ENCODE data around the gene GRIK4.
A peak's percentile ranks its signal among the peaks of the same experiment; 100 is the strongest.

GRIK4 gene

DNA sequence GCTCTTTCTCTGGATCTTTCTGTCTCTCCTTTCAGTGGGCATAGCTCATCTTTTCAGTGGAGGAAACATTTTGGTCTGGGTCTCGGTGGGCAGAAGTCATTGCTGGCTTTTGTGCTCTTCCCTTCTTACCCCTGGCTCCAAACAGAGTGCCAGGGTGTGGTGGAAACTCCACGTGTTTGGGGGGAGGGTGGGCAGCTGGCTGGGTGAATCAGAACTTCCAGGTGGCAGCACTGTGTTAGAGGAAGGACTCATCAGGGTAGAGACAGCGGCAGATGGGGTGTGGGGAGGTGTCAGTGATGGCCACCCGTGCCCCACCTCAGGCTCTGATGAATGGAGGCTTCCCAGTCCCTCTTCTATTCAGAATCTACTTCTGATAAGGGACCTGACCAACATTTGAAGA is 114.0 kb downstream of the GRIK4 start:
- no peak for TF ChIP-seq POLR2AphosphoS5 (IDR thresholded peaks at IDR 0.05; ENCODE audit: low read depth, low read length)
- no peak for TF ChIP-seq POLR2A (IDR thresholded peaks at IDR 0.05; ENCODE audit: low read depth, low read length)
- TF ChIP-seq TAF1 (IDR thresholded peaks at IDR 0.05; ENCODE audit: borderline replicate concordance, low read depth, low read length) = no peak
- FAIRE-seq (no peak), DNase-seq (ENCODE audit: insufficient read length) (no peak)

DNA sequence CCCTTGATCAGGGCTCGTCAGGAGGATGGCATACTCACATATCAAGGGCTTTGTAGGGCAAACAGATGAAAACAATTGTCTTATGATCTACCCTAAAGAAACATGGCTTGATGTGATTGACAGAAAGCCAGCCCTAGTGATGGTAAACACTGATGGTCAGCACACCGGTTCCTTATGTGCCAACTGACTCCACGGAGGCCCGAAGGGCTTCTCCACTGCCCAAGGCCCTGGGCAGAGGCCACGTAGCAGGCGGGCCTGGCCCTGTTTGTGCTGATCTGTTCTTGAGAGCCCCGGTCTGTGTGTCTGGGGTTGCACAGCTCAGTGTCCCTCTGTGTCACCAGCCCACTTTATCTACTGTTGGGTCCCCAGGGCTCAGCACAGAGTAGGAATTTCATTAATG is 115.2 kb downstream of the GRIK4 start:
- DNase-seq (ENCODE audit: insufficient read length) = no peak
- no peak for FAIRE-seq
- no peak for TF ChIP-seq TAF1 (IDR thresholded peaks at IDR 0.05; ENCODE audit: borderline replicate concordance, low read depth, low read length)
- TF ChIP-seq POLR2AphosphoS5 (IDR thresholded peaks at IDR 0.05; ENCODE audit: low read depth, low read length) = no peak
- no peak for TF ChIP-seq POLR2A (IDR thresholded peaks at IDR 0.05; ENCODE audit: low read depth, low read length)

DNA sequence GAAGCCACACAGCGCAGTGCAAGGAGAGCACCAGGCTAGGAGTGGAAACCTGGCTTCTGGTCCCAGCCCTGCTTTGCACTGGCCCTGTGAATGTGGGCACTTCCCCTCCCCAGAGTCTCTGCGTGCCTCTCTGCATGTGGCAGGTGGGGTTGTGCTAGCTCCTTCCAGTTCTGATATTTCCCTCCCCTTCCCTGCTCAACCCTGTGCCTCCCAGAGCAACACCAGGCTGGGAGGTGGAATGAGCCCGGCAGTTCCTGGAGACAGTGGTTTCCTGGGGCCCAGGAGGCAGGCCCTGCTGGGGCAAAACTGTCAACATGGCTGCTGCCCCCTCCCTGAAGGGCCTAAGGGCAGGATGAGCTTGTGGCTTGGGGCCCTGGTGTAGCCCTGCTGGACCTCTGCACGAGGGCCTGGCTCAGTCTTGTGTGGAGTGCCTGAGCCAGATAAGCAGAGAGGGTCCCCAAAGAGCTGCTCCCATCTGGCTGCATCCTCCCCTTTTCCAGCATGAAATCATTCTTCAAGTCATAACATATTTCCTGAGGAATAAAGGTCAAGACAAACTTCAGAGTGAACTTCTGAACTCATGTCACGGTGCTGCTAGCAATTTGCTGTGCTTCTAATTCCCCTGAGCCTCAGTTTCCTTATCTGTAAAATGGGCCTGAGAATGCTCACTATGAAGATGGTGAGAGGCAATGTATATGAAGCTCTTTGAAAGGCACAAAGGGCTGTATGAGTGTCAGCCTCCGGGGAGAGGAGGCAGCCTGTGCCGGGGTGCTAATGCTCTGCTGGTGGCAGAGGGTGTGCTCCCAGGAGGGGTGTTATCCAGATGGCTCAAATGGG is 116.0 kb downstream of the GRIK4 start:
- DNase-seq (ENCODE audit: insufficient read length) = no peak
- no peak for TF ChIP-seq POLR2AphosphoS5 (IDR thresholded peaks at IDR 0.05; ENCODE audit: low read depth, low read length)
- no peak for TF ChIP-seq TAF1 (IDR thresholded peaks at IDR 0.05; ENCODE audit: borderline replicate concordance, low read depth, low read length)
- no peak for FAIRE-seq

DNA sequence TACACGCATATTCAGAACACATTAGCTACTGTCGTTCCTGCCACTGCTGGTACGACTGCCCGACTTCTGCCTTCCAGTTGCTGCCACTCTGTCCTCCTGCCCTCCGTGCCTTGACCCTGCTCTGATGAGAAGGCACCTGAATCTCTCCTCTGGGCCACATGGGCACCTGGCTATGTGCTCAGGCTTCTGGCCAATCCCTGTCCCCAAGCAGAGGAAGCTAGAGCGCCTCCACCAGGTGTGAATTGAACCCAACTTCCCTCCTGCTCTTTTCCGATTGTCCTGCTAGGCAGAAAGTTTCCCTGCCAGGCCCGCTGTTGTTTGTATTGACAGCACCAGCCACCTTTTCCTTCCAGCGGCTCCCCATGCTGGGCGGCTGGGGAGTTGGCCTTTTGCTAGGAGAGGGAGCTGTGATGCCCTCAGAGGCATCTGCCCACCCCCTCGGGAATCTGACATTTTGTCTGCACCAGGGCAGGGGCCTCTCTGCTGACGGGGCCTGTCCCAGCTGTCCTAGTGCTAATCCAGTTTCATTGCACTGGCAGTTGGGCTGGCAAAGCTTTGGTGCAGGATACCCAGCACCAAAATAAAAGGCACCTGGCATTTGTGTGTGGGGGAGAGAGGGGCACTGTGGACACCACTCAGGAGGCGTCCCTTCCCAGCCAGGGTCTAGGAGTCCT is 118.0 kb downstream of the GRIK4 start:
- no peak for DNase-seq (ENCODE audit: insufficient read length)
- peak; percentile 40 for FAIRE-seq
- no peak for TF ChIP-seq POLR2A (IDR thresholded peaks at IDR 0.05; ENCODE audit: low read depth, low read length)
- no peak for TF ChIP-seq POLR2AphosphoS5 (IDR thresholded peaks at IDR 0.05; ENCODE audit: low read depth, low read length)
- TF ChIP-seq TAF1 (IDR thresholded peaks at IDR 0.05; ENCODE audit: borderline replicate concordance, low read depth, low read length) = no peak

DNA sequence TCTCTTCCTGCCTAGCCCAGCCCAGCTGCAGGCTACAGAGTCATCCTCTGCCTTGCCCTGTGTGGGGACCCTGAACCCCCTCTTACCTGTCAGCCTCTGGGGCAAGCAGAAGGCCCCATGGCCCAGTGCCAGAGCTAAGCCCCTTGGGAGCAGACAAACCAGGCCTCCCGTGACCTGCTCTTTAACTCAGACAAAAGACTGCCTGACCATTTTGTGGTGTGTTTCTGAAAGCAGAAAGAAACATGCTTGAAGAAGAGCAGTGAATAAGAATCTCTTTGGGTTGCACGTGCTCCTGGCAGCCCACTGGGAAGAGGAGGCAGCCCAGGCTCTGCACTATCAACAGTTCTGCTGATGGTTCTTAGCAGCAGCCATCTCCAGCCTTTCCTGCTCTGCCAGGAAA is 118.6 kb downstream of the GRIK4 start:
- TF ChIP-seq POLR2A (IDR thresholded peaks at IDR 0.05; ENCODE audit: low read depth, low read length) (no peak), TAF1 (IDR thresholded peaks at IDR 0.05; ENCODE audit: borderline replicate concordance, low read depth, low read length) (no peak), POLR2AphosphoS5 (IDR thresholded peaks at IDR 0.05; ENCODE audit: low read depth, low read length) (no peak)
- FAIRE-seq (no peak), DNase-seq (ENCODE audit: insufficient read length) (no peak)

DNA sequence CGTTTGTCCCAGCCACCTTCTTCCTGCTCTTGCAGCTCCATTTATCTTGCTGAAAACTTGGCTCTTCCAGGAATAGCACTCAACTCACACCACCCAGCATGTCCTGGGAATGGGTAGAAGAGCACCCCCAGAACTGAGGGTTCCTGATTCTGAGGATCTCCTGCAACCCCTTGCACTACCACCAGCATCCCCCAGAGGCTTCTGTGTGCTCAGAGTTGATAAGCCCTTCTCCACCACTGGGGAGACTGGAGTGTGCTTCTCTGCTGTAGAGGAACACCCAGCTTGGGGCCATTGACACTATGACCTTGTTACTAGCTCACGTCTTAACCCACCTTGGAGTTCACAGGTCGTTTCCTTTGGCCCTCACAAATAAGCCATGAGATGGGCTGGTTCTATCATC is 121.0 kb downstream of the GRIK4 start:
- no peak for TF ChIP-seq POLR2A (IDR thresholded peaks at IDR 0.05; ENCODE audit: low read depth, low read length)
- no peak for TF ChIP-seq POLR2AphosphoS5 (IDR thresholded peaks at IDR 0.05; ENCODE audit: low read depth, low read length)
- TF ChIP-seq TAF1 (IDR thresholded peaks at IDR 0.05; ENCODE audit: borderline replicate concordance, low read depth, low read length) = no peak
- FAIRE-seq (peak; percentile 71), DNase-seq (ENCODE audit: insufficient read length) (peak; percentile 48)

DNA sequence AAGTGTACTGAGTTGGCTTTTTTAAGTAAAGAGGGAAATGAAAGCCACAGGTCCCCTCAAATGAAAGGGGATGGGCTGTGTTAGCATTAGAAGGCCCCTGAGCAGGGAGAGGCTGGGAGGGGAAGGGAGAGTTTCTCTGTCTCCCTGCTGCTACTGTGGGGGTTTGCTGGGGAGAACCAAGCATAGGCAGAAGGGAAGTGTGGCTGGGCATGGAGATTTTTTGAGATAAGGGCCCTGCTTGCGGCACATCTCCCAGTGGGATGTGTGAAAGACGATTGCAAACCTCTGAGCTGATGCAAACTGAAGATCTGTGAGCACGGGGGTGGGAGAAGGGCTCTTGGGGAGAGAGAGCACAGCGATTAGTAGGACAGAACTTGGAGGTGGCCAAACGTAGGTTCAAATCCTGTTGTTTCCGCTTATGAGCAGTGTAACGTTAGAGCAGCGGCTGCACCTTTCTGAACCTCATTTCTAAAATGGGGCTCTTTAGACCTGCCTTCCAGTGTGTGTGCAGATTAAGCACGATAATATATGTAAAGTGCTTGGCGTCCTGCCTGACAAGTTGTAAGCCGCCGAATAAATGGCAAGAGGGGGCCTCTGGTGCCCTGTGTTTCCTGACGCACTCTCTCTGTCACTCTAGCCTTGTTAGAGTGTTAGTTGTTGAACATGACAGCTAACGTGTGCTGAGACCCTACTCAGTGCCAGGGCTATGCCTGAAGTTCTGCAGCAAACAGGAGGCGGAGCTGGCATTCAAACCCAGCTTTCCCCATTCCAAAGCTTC is 122.3 kb downstream of the GRIK4 start:
- peak; percentile 51 for FAIRE-seq
- DNase-seq (ENCODE audit: insufficient read length) = no peak
- TF ChIP-seq POLR2A (IDR thresholded peaks at IDR 0.05; ENCODE audit: low read depth, low read length) (no peak), TAF1 (IDR thresholded peaks at IDR 0.05; ENCODE audit: borderline replicate concordance, low read depth, low read length) (no peak), POLR2AphosphoS5 (IDR thresholded peaks at IDR 0.05; ENCODE audit: low read depth, low read length) (no peak)

DNA sequence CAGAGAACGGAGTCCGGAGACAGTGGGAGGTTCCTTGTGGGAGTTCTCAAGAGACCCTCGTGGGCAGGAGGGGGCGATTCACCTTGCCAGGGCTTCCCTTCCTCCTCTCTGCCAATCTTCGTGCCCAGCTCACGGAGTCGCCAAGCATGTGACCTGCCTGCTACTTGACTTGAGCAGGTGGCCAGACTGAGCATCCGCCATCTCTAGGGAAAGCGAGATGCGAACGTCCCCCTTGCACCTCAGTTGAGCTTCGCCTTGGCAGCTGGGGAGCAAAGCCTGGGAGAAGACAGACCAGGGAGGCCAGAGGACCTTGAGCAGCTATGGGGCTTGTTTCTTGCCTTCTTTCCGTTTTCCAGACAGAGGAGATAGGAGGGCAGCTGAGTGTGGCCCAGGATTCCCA is 123.2 kb downstream of the GRIK4 start:
- FAIRE-seq (peak; percentile 38), DNase-seq (ENCODE audit: insufficient read length) (no peak)
- no peak for TF ChIP-seq TAF1 (IDR thresholded peaks at IDR 0.05; ENCODE audit: borderline replicate concordance, low read depth, low read length)
- no peak for TF ChIP-seq POLR2A (IDR thresholded peaks at IDR 0.05; ENCODE audit: low read depth, low read length)
- TF ChIP-seq POLR2AphosphoS5 (IDR thresholded peaks at IDR 0.05; ENCODE audit: low read depth, low read length) = no peak

DNA sequence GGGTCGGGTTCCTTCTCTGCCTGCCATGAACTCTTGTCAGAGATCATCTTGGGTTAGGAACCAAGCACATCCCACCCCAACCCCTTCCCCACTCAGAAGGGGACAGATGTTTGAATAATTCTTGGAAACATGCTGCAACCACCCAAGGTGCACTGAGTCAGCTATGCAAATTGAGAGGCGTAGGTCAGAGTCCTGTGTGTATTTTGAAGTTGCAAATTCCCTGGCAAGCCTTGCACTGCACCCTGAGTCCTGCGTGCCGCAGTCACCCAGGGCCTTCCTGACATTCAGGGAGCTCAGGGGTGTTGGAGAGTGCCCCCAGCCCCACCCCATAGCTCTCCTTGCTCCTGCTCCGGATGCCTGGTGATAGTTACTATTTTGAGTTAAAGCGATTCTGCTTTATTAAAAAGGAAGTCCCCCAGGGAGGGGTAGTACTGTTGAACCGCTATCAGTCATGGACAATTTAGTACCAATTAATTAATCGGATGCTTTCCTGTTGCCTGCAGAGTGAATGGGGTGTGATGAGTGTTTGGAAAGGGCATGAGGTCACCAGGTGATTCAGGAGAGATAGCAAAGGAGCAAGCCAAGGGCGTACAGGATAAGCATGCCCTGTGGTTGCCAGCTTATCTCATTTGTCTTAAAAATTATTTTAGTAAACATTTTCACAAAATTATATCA is 123.7 kb downstream of the GRIK4 start:
- TF ChIP-seq POLR2A (IDR thresholded peaks at IDR 0.05; ENCODE audit: low read depth, low read length) (no peak), POLR2AphosphoS5 (IDR thresholded peaks at IDR 0.05; ENCODE audit: low read depth, low read length) (no peak), TAF1 (IDR thresholded peaks at IDR 0.05; ENCODE audit: borderline replicate concordance, low read depth, low read length) (no peak)
- peak; percentile 27 for FAIRE-seq

DNA sequence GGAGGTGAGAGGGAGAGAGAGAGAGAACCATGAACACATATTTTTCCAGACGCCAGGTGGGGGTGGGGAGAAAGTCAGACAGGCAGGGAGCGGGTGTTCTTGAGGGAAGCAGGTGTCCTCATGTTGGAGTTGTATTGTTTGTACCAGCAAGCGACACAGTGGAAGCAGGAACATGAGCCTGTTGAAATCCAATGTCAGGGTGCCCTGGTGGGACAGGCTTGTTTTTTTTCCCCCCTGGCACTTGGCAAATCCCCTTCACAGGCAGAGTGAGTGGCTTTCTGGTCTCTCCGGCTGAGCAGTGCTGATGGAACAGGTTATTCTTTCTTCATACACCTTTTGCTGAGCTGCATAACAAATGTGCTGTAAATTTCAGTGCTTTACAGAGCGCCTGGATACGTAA is 125.6 kb downstream of the GRIK4 start:
- DNase-seq (ENCODE audit: insufficient read length) (no peak), FAIRE-seq (no peak)

More for the DNA sequence above, 123.7 kb downstream of the GRIK4 start:
- DNase-seq (ENCODE audit: insufficient read length) = no peak

More for the DNA sequence above, 125.6 kb downstream of the GRIK4 start:
- TF ChIP-seq TAF1 (IDR thresholded peaks at IDR 0.05; ENCODE audit: borderline replicate concordance, low read depth, low read length) = no peak
- no peak for TF ChIP-seq POLR2AphosphoS5 (IDR thresholded peaks at IDR 0.05; ENCODE audit: low read depth, low read length)
- TF ChIP-seq POLR2A (IDR thresholded peaks at IDR 0.05; ENCODE audit: low read depth, low read length) = no peak

All from GM12892 (cell line).